DND-41 (cell line): Measurements from ENCODE around the gene MARCHF10.

Experiments used
- EZH2 ChIP-seq: IDR thresholded peaks from 3 replicates; pipeline ENCODE4 v1.6.1; 2012; ENCODE audit warnings: borderline replicate concordance, low read depth, mild to moderate bottlenecking, moderate library complexity, low read length, inconsistent platforms; ENCODE audit not compliant: severe bottlenecking
- TF ChIP-seq, protein P1 (sequence below): IDR thresholded peaks from 2 replicates; pipeline ENCODE4 v1.5.1; 2012; ENCODE audit warnings: borderline replicate concordance, low read length, moderate library complexity, mild to moderate bottlenecking; ENCODE audit not compliant: poor library complexity, severe bottlenecking; ENCODE audit errors: extremely low read depth

DNA sequence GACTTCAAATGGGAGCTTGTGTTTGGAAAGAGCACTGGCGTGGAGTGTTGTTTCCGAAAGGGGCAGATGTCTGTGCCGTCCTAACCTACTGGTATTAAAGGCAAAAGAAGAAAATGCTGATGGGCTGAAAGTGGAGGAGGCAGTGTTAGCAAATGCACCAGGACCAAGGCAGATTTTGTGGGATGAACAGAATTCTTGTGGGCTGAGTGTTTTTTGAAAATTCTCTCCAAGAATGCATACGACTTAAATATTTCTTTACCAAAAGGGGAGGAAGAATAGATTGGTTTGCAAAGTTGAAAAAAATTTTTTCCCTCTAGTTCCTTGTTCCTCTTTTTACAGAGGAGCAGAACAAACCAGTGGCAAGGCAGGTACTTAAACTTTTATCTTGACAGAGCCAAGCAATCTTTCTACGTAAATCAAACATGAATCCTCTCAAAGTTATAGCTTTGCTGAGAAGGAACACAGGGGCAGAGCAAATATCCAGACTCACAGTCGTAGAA is 16.8 kb downstream of the MARCHF10 start:
- TF ChIP-seq, protein P1, sequence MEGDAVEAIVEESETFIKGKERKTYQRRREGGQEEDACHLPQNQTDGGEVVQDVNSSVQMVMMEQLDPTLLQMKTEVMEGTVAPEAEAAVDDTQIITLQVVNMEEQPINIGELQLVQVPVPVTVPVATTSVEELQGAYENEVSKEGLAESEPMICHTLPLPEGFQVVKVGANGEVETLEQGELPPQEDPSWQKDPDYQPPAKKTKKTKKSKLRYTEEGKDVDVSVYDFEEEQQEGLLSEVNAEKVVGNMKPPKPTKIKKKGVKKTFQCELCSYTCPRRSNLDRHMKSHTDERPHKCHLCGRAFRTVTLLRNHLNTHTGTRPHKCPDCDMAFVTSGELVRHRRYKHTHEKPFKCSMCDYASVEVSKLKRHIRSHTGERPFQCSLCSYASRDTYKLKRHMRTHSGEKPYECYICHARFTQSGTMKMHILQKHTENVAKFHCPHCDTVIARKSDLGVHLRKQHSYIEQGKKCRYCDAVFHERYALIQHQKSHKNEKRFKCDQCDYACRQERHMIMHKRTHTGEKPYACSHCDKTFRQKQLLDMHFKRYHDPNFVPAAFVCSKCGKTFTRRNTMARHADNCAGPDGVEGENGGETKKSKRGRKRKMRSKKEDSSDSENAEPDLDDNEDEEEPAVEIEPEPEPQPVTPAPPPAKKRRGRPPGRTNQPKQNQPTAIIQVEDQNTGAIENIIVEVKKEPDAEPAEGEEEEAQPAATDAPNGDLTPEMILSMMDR, result no peak
- no peak for TF ChIP-seq EZH2
